GM12878 (cell line): ENCODE results near the gene DNAJC4. TPM values are rescaled to one million over a fixed set of nuclear protein-coding genes. Genes with fewer than 3 reads are reported as not detected.

Experiments
- ATAC-seq: fragments of 200-7000 bp; cut with Tn5 transposase; 3 replicates; pipeline ENCODE4 v1.9.1; 2020; ENCODE audit warnings: mild to moderate bottlenecking, moderate library complexity
- BruUV-seq: library from RNA; stranded (reverse); fragments of 400-500 nt; replicated peaks from 2 replicates; lab custom pipeline; 2021; lab: Mats Ljungman, UMichigan
- CTCF ChIA-PET: fragments of 300-600 bp; sonication (Branson Sonifier 250); formaldehyde crosslinking; extraction: SDS; loops from one replicate; lab custom pipeline; 2021; ENCODE audit warnings: inconsistent platforms; lab: Yijun Ruan, JAX
- POLR2A ChIA-PET: fragments of 350-600 bp; formaldehyde crosslinking; extraction: SDS; loops from one replicate; lab custom pipeline; 2021; ENCODE audit warnings: inconsistent platforms; lab: Charles Lee
- RAD21 ChIA-PET: fragments of 300-600 bp; sonication (Branson Sonifier 250); formaldehyde crosslinking; loops from one replicate; lab custom pipeline; 2023; ENCODE audit warnings: antibody characterized with exemption; ENCODE audit not compliant: unreplicated experiment; lab: Charles Lee
- SMC1A ChIA-PET: fragments of 300-600 bp; sonication (Branson Sonifier 250); formaldehyde crosslinking; loops from one replicate; lab custom pipeline; 2023; ENCODE audit not compliant: unreplicated experiment, uncharacterized antibody; lab: Charles Lee
- DNase-seq: peaks from one replicate; pipeline ENCODE4 v3.0.0-alpha.2; 2011; ENCODE audit warnings: low read depth, low spot score
- FAIRE-seq: peaks from 3 replicates; lab custom pipeline; 2011; peaks lifted over from hg19 to GRCh38; lab: Jason Lieb, UNC
- H2AFZ ChIP-seq: 2 replicates; pipeline ENCODE4 v1.6.0; 2011; ENCODE audit warnings: low read depth, low read length, control low read depth; ENCODE audit not compliant: control insufficient read depth
- H3K27ac ChIP-seq: 2 replicates; pipeline ENCODE4 v1.5.1; 2011; ENCODE audit warnings: control low read depth; ENCODE audit not compliant: control insufficient read depth, insufficient read depth
- H3K27me3 ChIP-seq, 2 experiments: replicated peaks in 1 of 2; 2 replicates each; pipeline versions ENCODE4 v1.6.0 to v1.6.1; 2011; ENCODE audit warnings: low read length in 1 of 2; ENCODE audit not compliant: control insufficient read depth in 2 of 2, insufficient read depth in 2 of 2
- H3K36me3 ChIP-seq, 2 experiments: 2 replicates each; pipeline ENCODE4 v1.5.1; 2011; ENCODE audit warnings: low read length in 1 of 2; ENCODE audit not compliant: control insufficient read depth in 2 of 2, insufficient read depth in 2 of 2
- H3K4me1 ChIP-seq: 2 replicates; pipeline ENCODE4 v1.6.1; 2011; ENCODE audit warnings: mild to moderate bottlenecking, low read length, moderate library complexity, mixed read lengths; ENCODE audit not compliant: control insufficient read depth, insufficient read depth
- H3K4me2 ChIP-seq: 2 replicates; pipeline ENCODE4 v1.6.0; 2011; ENCODE audit warnings: control low read depth; ENCODE audit not compliant: control insufficient read depth, insufficient read depth
- H3K4me3 ChIP-seq: fragments of 200-600 bp; sonication (generic); 2 replicates; pipeline ENCODE4 v1.5.1; 2016
- H3K79me2 ChIP-seq: 2 replicates; pipeline ENCODE4 v1.6.0; 2011; ENCODE audit warnings: low read length; ENCODE audit not compliant: control insufficient read depth, insufficient read depth
- H3K9ac ChIP-seq: 2 replicates; pipeline ENCODE4 v1.8.0; 2011; ENCODE audit warnings: low read length, control low read depth, mixed read lengths; ENCODE audit not compliant: control insufficient read depth, insufficient read depth
- H3K9me3 ChIP-seq: replicated peaks from 3 replicates; pipeline ENCODE4 v1.5.1; 2011; ENCODE audit warnings: mild to moderate bottlenecking, low read length; ENCODE audit not compliant: control insufficient read depth, insufficient read depth
- H4K20me1 ChIP-seq: 2 replicates; pipeline ENCODE4 v1.6.0; 2011; ENCODE audit not compliant: control insufficient read depth, insufficient read depth
- BCL11A ChIP-seq: IDR thresholded peaks from 2 replicates; pipeline ENCODE4 v1.6.1; 2011; ENCODE audit warnings: low read depth, low read length
- BCL3 ChIP-seq: IDR thresholded peaks from 2 replicates; pipeline ENCODE4 v1.6.1; 2011; ENCODE audit warnings: borderline replicate concordance, low read depth, mild to moderate bottlenecking, moderate library complexity, low read length; ENCODE audit not compliant: insufficient read depth, poor library complexity, severe bottlenecking
- BHLHE40 ChIP-seq, 2 experiments: fragments of 450-650 bp in 1 of 2; IDR thresholded peaks; 2 replicates each; pipeline ENCODE4 v1.6.1; 2011 to 2017; ENCODE audit warnings: low read depth in 2 of 2, borderline replicate concordance in 1 of 2, improper control_type of control experiment in 1 of 2, low read length in 1 of 2, mild to moderate bottlenecking in 1 of 2
- DPF2 ChIP-seq: fragments of 450-650 bp; IDR thresholded peaks from 2 replicates; pipeline ENCODE4 v1.6.1; 2017; ENCODE audit warnings: mild to moderate bottlenecking
- ESRRA ChIP-seq: IDR thresholded peaks from 2 replicates; pipeline ENCODE4 v1.6.1; 2012; ENCODE audit warnings: mild to moderate bottlenecking, low read length, improper control_type of control experiment
- IKZF1 ChIP-seq: fragments of 450-650 bp; conservative IDR thresholded peaks from 2 replicates; pipeline ENCODE4 v1.6.1; 2017; ENCODE audit warnings: antibody characterized with exemption, mild to moderate bottlenecking
- IKZF2 ChIP-seq, 2 experiments: fragments of 450-650 bp; IDR thresholded peaks; 2 replicates each; pipeline ENCODE4 v1.6.1; 2017; ENCODE audit warnings: mild to moderate bottlenecking in 2 of 2, moderate library complexity in 2 of 2
- IRF5 ChIP-seq: fragments of 450-650 bp; IDR thresholded peaks from 2 replicates; pipeline ENCODE4 v1.6.1; 2017; ENCODE audit warnings: borderline replicate concordance
- NR2F1 ChIP-seq: fragments of 450-650 bp; conservative IDR thresholded peaks from 2 replicates; pipeline ENCODE4 v1.6.1; 2017; ENCODE audit warnings: mild to moderate bottlenecking
- POU2F2 ChIP-seq: IDR thresholded peaks from 3 replicates; pipeline ENCODE4 v1.6.1; 2011; ENCODE audit warnings: low read depth, mild to moderate bottlenecking, low read length, borderline replicate concordance
- PRDM15 ChIP-seq: fragments of 450-650 bp; formaldehyde crosslinking; IDR thresholded peaks from 2 replicates; pipeline ENCODE4 v1.4.0; 2020; ENCODE audit warnings: mild to moderate bottlenecking, moderate library complexity
- SPI1 ChIP-seq: IDR thresholded peaks from 2 replicates; pipeline ENCODE4 v1.6.1; 2011; ENCODE audit warnings: low read depth, mild to moderate bottlenecking, low read length, moderate library complexity, borderline replicate concordance; ENCODE audit not compliant: insufficient read depth
- TCF12 ChIP-seq: IDR thresholded peaks from 2 replicates; pipeline ENCODE4 v1.6.1; 2011; ENCODE audit warnings: low read depth, mild to moderate bottlenecking, low read length
- TCF3 ChIP-seq: IDR thresholded peaks from 2 replicates; pipeline ENCODE4 v1.6.1; 2012; ENCODE audit warnings: low read depth, mild to moderate bottlenecking, low read length, borderline replicate concordance; ENCODE audit not compliant: insufficient read depth
- WRNIP1 ChIP-seq: IDR thresholded peaks from 2 replicates; pipeline ENCODE4 v1.6.1; 2011; ENCODE audit warnings: low read depth, low read length, improper control_type of control experiment, borderline replicate concordance
- WGBS: methylation state at CpG from one replicate; pipeline ENCODE4 v1.1.6; 2016; ENCODE audit warnings: low lambda C conversion rate; ENCODE audit not compliant: insufficient replicate concordance, insufficient coverage; ENCODE audit errors: missing lambda C conversion rate; 5-methylcytosine and 5-hydroxymethylcytosine counted together
- in situ Hi-C: fragments of 300-500 bp; cut with MboI; formaldehyde crosslinking; loops from 9 replicates; pipeline ENCODE4 v1.14.3; 2018; ENCODE audit warnings: mixed read lengths
- intact Hi-C: fragments of 100-400 bp; cut with micrococcal nuclease; formaldehyde crosslinking; loops from one replicate; pipeline ENCODE4 v1.14.2; 2022; ENCODE audit not compliant: unreplicated experiment
- polyA plus RNA-seq, 11 experiments: library from polyadenylated mRNA; depleted of rRNA in 4 of 11; unstranded in 6 of 11; stranded (reverse) in 5 of 11; fragments of >200 nt; fragmentation: Nextera tagmentation in 4 of 11; fragmentation: Illumina TruSeq in 1 of 11; extraction: Ambion mirVana in 4 of 11; extraction: Trizol in 1 of 11; gene quantifications; 1 replicate in 1 of 11; 2 replicates in 10 of 11; pipeline versions ENCODE4 v1.2.1 to v1.2.3, GENCODE V29; 2011 to 2016; ENCODE audit warnings: inconsistent platforms in 2 of 11, missing spikeins in 2 of 11, low read depth in 1 of 11
- total RNA-seq, 4 experiments: library from RNA; depleted of rRNA in 3 of 4; stranded (reverse); fragments of >200 nt in 3 of 4; fragmentation: Illumina TruSeq in 1 of 4; extraction: Trizol in 1 of 4; gene quantifications; 2 replicates each; pipeline versions ENCODE4 v1.2.1 to v1.2.3, GENCODE V29; 2013 to 2021

DNAJC4 gene
- total and polyA plus RNA-seq, 10 of the 15 experiments (the other 5 are each of a cell fraction or from before 2014, with no cell fraction given): 3.7 to 64.9 (median 30.1) TPM

- no peak for TF ChIP-seq ESRRA
- no peak for TF ChIP-seq POU2F2
Measured at GRCh38 chr11:64244966-64245365, 14.6 kb downstream of the DNAJC4 start (continued).

GRCh38 chr11:64245401-64245796 is 15.1 kb downstream of the DNAJC4 start:
- Histone ChIP-seq H3K9ac (peak overlapping the region; percentile 92), H3K36me3 (peaks cover 0 to 10% of the 10 kb centered on the region in 2 experiments; a peak in 2 of 4 replicates), H3K4me1 (peaks cover 12% of the 10 kb centered on the region), H3K9me3 (no peaks in the 10 kb centered on the region), H3K4me2 (peak overlapping the region; percentile 80), H3K4me3 (peak overlapping the region; percentile 91), H2AFZ (no peak overlapping the region), H3K27me3 (no peaks in the 10 kb centered on the region), H4K20me1 (no peaks in the 10 kb centered on the region), H3K79me2 (peaks cover 38% of the 10 kb centered on the region), H3K27ac (peak overlapping the region; percentile 90)
- WGBS: 3% methylated on average over 4 of the region's 6 CpGs
- ATAC-seq (no peak), DNase-seq (no peak), FAIRE-seq (peak; percentile 74)
- ChIA-PET CTCF (interaction anchor here (1.0 to 6.2 kb wide), 7 partner anchors 24 to 60 kb away, joined by 3 to 66 read pairs (median 7); partner anchors contain the start of genes CATSPERZ and FERMT3), RAD21 (interaction anchor here (0.6 to 8.6 kb wide), 6 partner anchors 8 to 110 kb away, joined by 3 to 104 read pairs (median 4); partner anchors contain the start of genes FERMT3, MACROD1 and VEGFB), SMC1A (interaction anchor here (1.1 to 2.0 kb wide), 3 partner anchors 12 to 41 kb away, joined by 4 to 7 read pairs (median 5); partner anchors contain the start of gene FERMT3), POLR2A (interaction anchor here (0.6 to 7.4 kb wide), 11 partner anchors 11 to 60 kb away, joined by 3 to 82 read pairs (median 6); partner anchors contain the start of genes BAD, DNAJC4, ESRRA and FERMT3)
- in situ Hi-C loops (loop anchor here (25.0 kb wide), 1 partner anchor 1617 kb away; the partner anchor contains the start of genes CFL1, EFEMP2 and MUS81), intact Hi-C loops (no loop called here)
- BruUV-seq: no TSS peak
- TF ChIP-seq WRNIP1 (no peak), IKZF2 (IDR thresholded peaks at IDR 0.05) (0 out of 4 replicates have a peak, but pooled peaks of 1 of the 2 experiments have one; percentile 8), PRDM15 (CRISPR knock-in tag) (no peak), DPF2 (0 out of 2 replicates have a peak, but pooled peaks have one; percentile 10), BHLHE40 (IDR thresholded peaks at IDR 0.05; ENCODE audit: borderline replicate concordance in 1 of 2, low read depth in 2 of 2, low read length in 1 of 2) (peak in 1 of 2 experiments; percentile 53; a peak in 1 of 4 replicates), BCL3 (peak; percentile 10), TCF12 (0 out of 2 replicates have a peak, but pooled peaks have one; percentile 35), NR2F1 (0 out of 2 replicates have a peak, but pooled peaks have one; percentile 13), IKZF1 (peak; percentile 35; the same call in 1 of the 2 replicates), IRF5 (no peak), SPI1 (peak; percentile 41; the same call in 1 of the 2 replicates), TCF3 (peak; percentile 63; the same call in 1 of the 2 replicates), BCL11A (0 out of 2 replicates have a peak, but pooled peaks have one; percentile 8)
